Measurements from ENCODE around the gene RAP1GAP. TPM values are rescaled to one million over a fixed set of nuclear protein-coding genes. Genes with fewer than 3 reads are reported as not detected.
A peak's percentile ranks its signal among the peaks of the same experiment; 100 is the strongest.

RAP1GAP gene
- total and polyA plus RNA-seq, 8 donors, result 21.1 to 117 (median 59.2) TPM

DNA sequence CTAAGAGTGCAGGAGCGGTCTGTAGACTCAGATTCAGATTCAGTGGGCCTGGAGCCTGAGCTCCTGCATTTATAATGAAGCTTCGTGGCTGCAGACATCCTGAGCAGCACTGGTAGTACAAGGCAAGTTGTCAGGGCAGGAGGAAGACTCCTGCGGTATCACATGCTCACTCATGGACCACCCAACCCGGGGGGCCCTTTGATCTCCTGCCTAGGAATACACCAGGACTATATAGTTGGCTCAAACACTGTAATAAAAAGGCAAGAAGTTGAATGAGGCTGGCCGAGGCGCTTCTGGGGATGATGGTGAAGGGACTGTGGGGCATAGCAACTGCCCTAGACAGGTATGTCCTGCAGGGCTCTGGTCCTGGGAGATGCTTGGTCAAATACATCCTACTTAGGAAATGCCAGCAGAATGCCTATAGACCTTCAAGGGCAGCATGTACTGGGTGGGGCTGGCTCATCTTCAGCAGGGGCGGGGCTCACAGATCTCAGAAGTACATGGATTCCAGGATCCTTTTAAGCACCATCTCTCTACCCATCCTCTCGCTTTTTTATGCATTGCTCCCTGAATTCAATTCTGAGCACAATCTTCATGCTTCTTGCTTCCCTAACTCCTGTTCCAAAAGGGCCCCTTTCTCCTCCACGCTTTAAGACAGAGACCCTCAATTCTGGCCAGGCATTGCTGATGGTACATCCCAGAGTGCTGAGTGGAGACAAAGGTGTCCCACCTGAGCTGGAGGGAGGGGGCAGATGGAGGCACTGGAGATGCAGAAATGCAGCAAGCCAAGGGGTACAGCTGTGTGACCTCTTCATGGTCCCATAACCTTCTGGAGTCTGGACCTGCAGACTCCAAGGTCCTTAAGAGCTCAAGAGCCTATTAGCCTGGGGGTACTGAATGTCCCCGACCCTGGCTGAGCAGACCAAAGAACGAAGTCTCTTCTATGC is 2.1 kb upstream of the RAP1GAP start:
- TF ChIP-seq POLR2A (IDR thresholded peaks at IDR 0.05) (no peak), EP300 (IDR thresholded peaks at IDR 0.05) (no peak), POLR2AphosphoS5 (IDR thresholded peaks at IDR 0.05) (no peak)
- TF ChIP-seq, protein P1, sequence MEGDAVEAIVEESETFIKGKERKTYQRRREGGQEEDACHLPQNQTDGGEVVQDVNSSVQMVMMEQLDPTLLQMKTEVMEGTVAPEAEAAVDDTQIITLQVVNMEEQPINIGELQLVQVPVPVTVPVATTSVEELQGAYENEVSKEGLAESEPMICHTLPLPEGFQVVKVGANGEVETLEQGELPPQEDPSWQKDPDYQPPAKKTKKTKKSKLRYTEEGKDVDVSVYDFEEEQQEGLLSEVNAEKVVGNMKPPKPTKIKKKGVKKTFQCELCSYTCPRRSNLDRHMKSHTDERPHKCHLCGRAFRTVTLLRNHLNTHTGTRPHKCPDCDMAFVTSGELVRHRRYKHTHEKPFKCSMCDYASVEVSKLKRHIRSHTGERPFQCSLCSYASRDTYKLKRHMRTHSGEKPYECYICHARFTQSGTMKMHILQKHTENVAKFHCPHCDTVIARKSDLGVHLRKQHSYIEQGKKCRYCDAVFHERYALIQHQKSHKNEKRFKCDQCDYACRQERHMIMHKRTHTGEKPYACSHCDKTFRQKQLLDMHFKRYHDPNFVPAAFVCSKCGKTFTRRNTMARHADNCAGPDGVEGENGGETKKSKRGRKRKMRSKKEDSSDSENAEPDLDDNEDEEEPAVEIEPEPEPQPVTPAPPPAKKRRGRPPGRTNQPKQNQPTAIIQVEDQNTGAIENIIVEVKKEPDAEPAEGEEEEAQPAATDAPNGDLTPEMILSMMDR (IDR thresholded peaks at IDR 0.05), result no peak
- no peak overlapping the region for H3K27ac ChIP-seq
- 68 to 79% (median 71%) methylated on average over 11 of the region's 11 CpGs for WGBS, 5 donors
- DNase-seq, result no peak
- H3K9me3 ChIP-seq, result no peaks in the 10 kb centered on the region
- H3K4me3 ChIP-seq, result no peak overlapping the region
- peaks cover 33 to 66% (median 57%) of the 10 kb centered on the region in 4 donors for H3K4me1 ChIP-seq
- H3K27me3 ChIP-seq, result peaks cover 0 to 49% (median 39%) of the 10 kb centered on the region in 3 donors
- intact Hi-C loops (cut with DNase I; ENCODE audit: low total_unique reads), result no loop called here
- H3K36me3 ChIP-seq, result no peaks in the 10 kb centered on the region

DNA sequence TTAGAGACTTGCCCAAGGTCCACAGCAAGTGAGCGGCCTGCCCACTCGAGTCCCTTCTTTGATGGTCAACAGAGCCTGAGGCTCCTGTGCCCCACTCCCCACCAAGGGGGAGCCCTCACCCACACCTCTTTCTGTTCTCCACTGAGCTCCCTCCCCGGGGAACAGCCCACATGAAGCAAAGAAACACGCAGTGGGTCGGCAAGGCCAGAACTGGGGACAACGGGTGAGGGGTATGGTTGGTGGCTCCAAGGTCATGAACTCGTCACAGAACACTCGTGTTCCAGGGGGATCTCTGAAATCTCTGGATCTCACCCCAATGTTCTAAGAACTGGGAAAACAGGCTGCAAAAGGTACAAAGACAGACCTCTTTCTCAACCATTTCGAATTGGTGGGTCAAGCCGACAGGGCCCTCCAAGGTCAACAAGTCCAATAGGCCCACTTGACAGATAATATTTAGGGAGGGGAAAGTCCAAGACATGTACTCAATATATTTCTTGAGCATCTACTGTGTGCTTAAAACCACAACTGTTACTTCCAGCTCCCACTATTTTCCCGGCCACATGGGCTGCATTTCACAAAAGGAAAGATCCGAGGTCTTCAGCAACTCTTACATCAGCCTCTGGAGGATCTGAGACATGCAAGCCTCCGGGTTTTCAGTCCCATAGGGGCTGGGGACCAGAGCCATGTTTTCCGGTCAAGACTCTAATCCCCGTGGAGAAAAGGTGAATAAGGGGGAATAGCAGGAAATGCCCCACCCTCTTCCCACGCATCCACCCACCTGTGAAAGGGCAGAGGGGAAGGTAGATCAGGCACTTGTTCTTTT is 1.1 kb upstream of the RAP1GAP start:
- H3K4me3 ChIP-seq, result peak overlapping the region in 2 of 4 donors; percentile 33 to 36

DNA sequence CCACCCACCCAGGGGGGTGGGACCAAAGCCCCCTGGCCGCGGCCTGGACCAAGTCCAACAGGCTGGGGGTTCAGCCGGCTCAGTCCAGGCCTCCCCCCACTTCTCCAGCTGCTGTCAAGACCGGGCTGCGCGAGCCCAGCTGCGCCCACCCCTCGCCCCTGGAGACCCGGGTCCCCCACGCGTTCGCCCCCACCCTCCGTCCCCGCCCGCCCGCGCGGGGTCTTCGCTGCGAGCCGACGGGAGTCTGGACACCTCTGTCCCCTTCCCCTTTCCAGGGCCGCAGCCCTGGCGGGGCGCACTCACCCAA is 253 bp downstream of the RAP1GAP start:
- peaks cover 33 to 64% (median 56%) of the 10 kb centered on the region in 4 donors for H3K4me1 ChIP-seq
- H3K36me3 ChIP-seq, result no peaks in the 10 kb centered on the region
- DNase-seq, result peak in 1 of 2 donors; percentile 49
- peaks cover 0 to 64% (median 40%) of the 10 kb centered on the region in 3 donors for H3K27me3 ChIP-seq
- TF ChIP-seq, protein P1 (IDR thresholded peaks at IDR 0.05), result no peak
- TF ChIP-seq POLR2A (IDR thresholded peaks at IDR 0.05) (no peak), EP300 (IDR thresholded peaks at IDR 0.05) (no peak), POLR2AphosphoS5 (IDR thresholded peaks at IDR 0.05) (no peak)
- intact Hi-C loops (cut with DNase I; ENCODE audit: low total_unique reads), result no loop called here
- H3K27ac ChIP-seq, result peak overlapping the region in 1 of 5 donors; percentile 29
- whole genome bisulfite sequencing, 5 donors, result 2 to 6% (median 3%) methylated on average over 8 to 25 of the region's 25 CpGs
- peak overlapping the region; percentile 33 to 56 (median 40) for H3K4me3 ChIP-seq
- H3K9me3 ChIP-seq, result no peaks in the 10 kb centered on the region

More for the DNA sequence above, 1.1 kb upstream of the RAP1GAP start:
- DNase-seq, result no peak
- Histone ChIP-seq H3K4me1 (peaks cover 33 to 67% (median 57%) of the 10 kb centered on the region in 4 donors), H3K9me3 (no peaks in the 10 kb centered on the region), H3K27me3 (peaks cover 0 to 58% (median 40%) of the 10 kb centered on the region in 3 donors), H3K27ac (peak overlapping the region in 1 of 5 donors; percentile 21), H3K36me3 (no peaks in the 10 kb centered on the region)
- TF ChIP-seq EP300 (IDR thresholded peaks at IDR 0.05) (no peak), POLR2A (IDR thresholded peaks at IDR 0.05) (no peak), POLR2AphosphoS5 (IDR thresholded peaks at IDR 0.05) (no peak)
- TF ChIP-seq, protein P1 (IDR thresholded peaks at IDR 0.05), result no peak
- intact Hi-C loops (cut with DNase I; ENCODE audit: low total_unique reads), result no loop called here
- WGBS, 5 donors, result 50 to 58% (median 54%) methylated on average over 15 to 16 of the region's 16 CpGs

Data from stomach (tissue), 9 donors.